Right ventricle myocardium inferior (tissue), 1 donor: ENCODE measurements around the gene HARS1. TPM values are rescaled to one million over a fixed set of nuclear protein-coding genes. Genes with fewer than 3 reads are reported as not detected.
A peak's percentile ranks its signal among the peaks of the same experiment; 100 is the strongest.
"Not testable (repeated sequence)": the region's sequence is repeated elsewhere in the genome, so short reads cannot be mapped to it uniquely, and the experiment has no call there.

Experiments
- ATAC-seq: fragments of 200-7000 bp; cut with Tn5 transposase; one replicate; pipeline ENCODE4 v1.9.1; 2020; ENCODE audit warnings: mild to moderate bottlenecking, moderate library complexity
- DNase-seq: peaks from one replicate; pipeline ENCODE4 v3.0.0; 2021; ENCODE audit errors: missing footprints
- intact Hi-C: fragments of 100-400 bp; cut with DNase I; formaldehyde crosslinking; loops from one replicate; pipeline ENCODE4 v1.11.0; 2022
- total RNA-seq: library from RNA; stranded (reverse); fragmentation: NEBNext Ultra II Directional; extraction: Animal tissue kit (Norgen Biotek cat#: 25700); gene quantifications from one replicate; pipeline ENCODE4 v1.2.1, GENCODE V29; 2021
- donor health status: DM: no; HTN: yes; CAD: no; lungs with severe emphysema.

Gene HARS1
- total RNA-seq, 1 donor from 2014 or later: 35.9 TPM

GRCh38 chr5:140690376-140690932, 716 bp downstream of the HARS1 start:
- no peak for ATAC-seq
- intact Hi-C loops: loop anchor here (5.0 kb wide), 2 partner anchors 143 to 288 kb away; partner anchors contain the start of genes ANKHD1 and EIF4EBP3
- DNase-seq: no peak

- intact Hi-C loops: no loop called here
- DNase-seq: no peak
- no peak for ATAC-seq
Observed at GRCh38 chr5:140678993-140679392, 12.2 kb downstream of the HARS1 start.

- intact Hi-C loops: no loop called here
Observed at GRCh38 chr5:140677947-140678346, 13.2 kb downstream of the HARS1 start.

GRCh38 chr5:140674629-140675028, 16.5 kb downstream of the HARS1 start:
- ATAC-seq (no peak), DNase-seq (no peak)
- intact Hi-C loops: no loop called here

More at GRCh38 chr5:140677947-140678346, 13.2 kb downstream of the HARS1 start:
- ATAC-seq: no peak
- no peak for DNase-seq

GRCh38 chr5:140674211-140674610, 17.0 kb downstream of the HARS1 start:
- ATAC-seq (no peak), DNase-seq (no peak)
- intact Hi-C loops: no loop called here

GRCh38 chr5:140673187-140673976, 17.8 kb downstream of the HARS1 start, which contains the start of gene DND1:
Gene DND1, minus strand, starts transcription at chr5:140673576. Its CDS starts 34 bp downstream, at chr5:140673542.
- ATAC-seq (no peak), DNase-seq (no peak)
- intact Hi-C loops: no loop called here

GRCh38 chr5:140672455-140673186, 18.5 kb downstream of the HARS1 start:
- ATAC-seq (peak; percentile 24), DNase-seq (no peak)
- intact Hi-C loops: no loop called here

- ATAC-seq: no peak
- intact Hi-C loops: no loop called here
- no peak for DNase-seq
Observed at GRCh38 chr5:140671472-140672125, 19.6 kb downstream of the HARS1 start.

GRCh38 chr5:140671035-140671434, 20.1 kb downstream of the HARS1 start:
- intact Hi-C loops, ATAC-seq, DNase-seq: not testable (repeated sequence)

- intact Hi-C loops: loop anchor here (1.0 kb wide), 1 partner anchor 27 kb away; the partner anchor contains the start of genes HARS1 and HARS2
- ATAC-seq (peak; percentile 98), DNase-seq (peak; percentile 99)
Observed at GRCh38 chr5:140664359-140665119, 26.6 kb downstream of the HARS1 start, which contains the start of gene WDR55. Gene WDR55, plus strand, starts transcription at chr5:140664904. Its CDS starts 9 bp downstream, at chr5:140664913.

- no peak for DNase-seq
- intact Hi-C loops: loop anchor here (1.0 kb wide), 1 partner anchor 27 kb away; the partner anchor contains the start of genes HARS1 and HARS2
- ATAC-seq: peak; percentile 4
Observed at GRCh38 chr5:140664030-140664358, 27.2 kb downstream of the HARS1 start.

- DNase-seq, ATAC-seq, intact Hi-C loops: not testable (repeated sequence)
Observed at GRCh38 chr5:140660371-140660770, 30.8 kb downstream of the HARS1 start.

GRCh38 chr5:140658870-140659269, 32.3 kb downstream of the HARS1 start:
- DNase-seq (no peak), ATAC-seq (no peak)
- intact Hi-C loops: no loop called here

- no peak for DNase-seq
Observed at GRCh38 chr5:140647042-140647419, 44.1 kb downstream of the HARS1 start.

GRCh38 chr5:140642718-140643117, 48.5 kb downstream of the HARS1 start:
- DNase-seq (no peak), ATAC-seq (no peak)
- intact Hi-C loops: no loop called here

More at GRCh38 chr5:140647042-140647419, 44.1 kb downstream of the HARS1 start:
- ATAC-seq: peak; percentile 7
- intact Hi-C loops: no loop called here

- ATAC-seq: no peak
- DNase-seq: no peak
- intact Hi-C loops: no loop called here
Observed at GRCh38 chr5:140641716-140642115, 49.5 kb downstream of the HARS1 start.

- ATAC-seq (peak; percentile 99), DNase-seq (peak; percentile 99)
- intact Hi-C loops: loop anchor here (1.0 to 5.0 kb wide), 3 partner anchors 75 to 237 kb away; partner anchors contain the start of genes ANKHD1, APBB3, EIF4EBP3 and SLC35A4
Observed at GRCh38 chr5:140639148-140639981, 51.8 kb downstream of the HARS1 start, which contains the start of gene TMCO6. Gene TMCO6, plus strand, starts transcription at chr5:140639451. Its CDS starts 77 bp downstream, at chr5:140639528.
